Adrenal gland (tissue), 5 donors: ENCODE data around the gene HINT3.
"Not testable (repeated sequence)": the region's sequence is repeated elsewhere in the genome, so short reads cannot be mapped to it uniquely, and the experiment has no call there.

ENCODE experiments used
- POLR2A ChIP-seq, 2 donors: fragments of 450-650 bp; IDR thresholded peaks; one replicate each; pipeline ENCODE4 v1.6.1; 2017; ENCODE audit warnings: antibody characterized with exemption in 2 of 2, mild to moderate bottlenecking in 2 of 2, moderate library complexity in 1 of 2
- TF ChIP-seq, protein P1 (sequence below), 6 experiments: fragments of 450-650 bp in 4 of 6; fragments of 200-600 bp in 2 of 6; sonication (generic) in 1 of 6; IDR thresholded peaks; 1 replicate in 5 of 6; 2 replicates in 1 of 6; pipeline versions ENCODE4 v1.5.1 to v1.8.0; 2016 to 2021; ENCODE audit warnings: antibody characterized with exemption in 6 of 6, mild to moderate bottlenecking in 2 of 6, moderate library complexity in 1 of 6
- donor health status: DM: no; HTN: no; CAD: no.

GRCh38 chr6:125950716-125951115 is 5.9 kb upstream of the HINT3 start:
- TF ChIP-seq POLR2A (IDR thresholded peaks at IDR 0.05): not testable (repeated sequence)
- TF ChIP-seq, protein P1, sequence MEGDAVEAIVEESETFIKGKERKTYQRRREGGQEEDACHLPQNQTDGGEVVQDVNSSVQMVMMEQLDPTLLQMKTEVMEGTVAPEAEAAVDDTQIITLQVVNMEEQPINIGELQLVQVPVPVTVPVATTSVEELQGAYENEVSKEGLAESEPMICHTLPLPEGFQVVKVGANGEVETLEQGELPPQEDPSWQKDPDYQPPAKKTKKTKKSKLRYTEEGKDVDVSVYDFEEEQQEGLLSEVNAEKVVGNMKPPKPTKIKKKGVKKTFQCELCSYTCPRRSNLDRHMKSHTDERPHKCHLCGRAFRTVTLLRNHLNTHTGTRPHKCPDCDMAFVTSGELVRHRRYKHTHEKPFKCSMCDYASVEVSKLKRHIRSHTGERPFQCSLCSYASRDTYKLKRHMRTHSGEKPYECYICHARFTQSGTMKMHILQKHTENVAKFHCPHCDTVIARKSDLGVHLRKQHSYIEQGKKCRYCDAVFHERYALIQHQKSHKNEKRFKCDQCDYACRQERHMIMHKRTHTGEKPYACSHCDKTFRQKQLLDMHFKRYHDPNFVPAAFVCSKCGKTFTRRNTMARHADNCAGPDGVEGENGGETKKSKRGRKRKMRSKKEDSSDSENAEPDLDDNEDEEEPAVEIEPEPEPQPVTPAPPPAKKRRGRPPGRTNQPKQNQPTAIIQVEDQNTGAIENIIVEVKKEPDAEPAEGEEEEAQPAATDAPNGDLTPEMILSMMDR (IDR thresholded peaks at IDR 0.05): not testable (repeated sequence)
